Measurements from ENCODE around the gene HEXIM1. TPM values are rescaled to one million over a fixed set of nuclear protein-coding genes. Genes with fewer than 3 reads are reported as not detected.

Gene HEXIM1
- total RNA-seq, 4 donors from 2014 or later = 48.3 to 56.3 (median 53.8) TPM

DNA sequence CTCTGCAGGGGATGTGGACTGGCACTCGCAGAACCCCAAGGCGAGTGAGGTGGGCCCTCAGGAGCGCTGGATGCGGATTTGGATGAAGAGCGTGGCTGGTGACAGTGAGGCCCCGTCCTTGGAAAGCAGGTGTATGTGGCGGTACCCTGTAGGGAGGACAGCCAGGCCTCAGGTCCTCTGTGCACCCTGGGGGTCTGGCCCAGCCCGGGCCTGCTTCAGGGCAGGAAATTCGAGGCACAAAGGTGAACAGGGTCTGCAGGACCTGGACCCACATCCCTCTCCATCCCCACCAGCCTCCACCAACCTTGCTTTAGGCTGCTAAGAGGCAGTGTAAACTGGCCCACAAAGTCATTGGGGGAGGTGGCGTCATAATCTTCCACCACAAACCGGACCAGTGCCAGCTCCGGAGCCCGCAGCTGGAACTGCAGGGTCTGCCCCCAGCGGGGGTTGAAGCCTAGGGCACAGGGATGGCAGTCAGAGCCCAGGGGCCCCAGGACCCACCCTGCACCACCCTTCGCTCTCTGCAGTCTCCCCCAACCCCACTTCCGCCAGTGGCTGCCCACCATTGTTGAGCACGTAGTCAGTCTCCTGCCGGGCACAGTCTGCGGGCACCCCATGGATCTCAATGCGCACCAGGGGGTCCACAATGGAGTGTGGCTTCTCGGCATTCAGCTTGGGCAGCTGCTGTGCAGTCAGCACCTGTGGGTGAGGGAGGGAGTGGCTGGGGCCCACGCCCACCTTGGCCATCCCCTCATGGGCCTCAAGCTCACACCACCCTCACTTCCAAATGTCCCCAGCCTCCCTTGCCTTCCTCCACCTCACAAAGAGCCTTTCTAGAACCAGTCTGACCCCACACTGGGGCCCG is 35.5 kb upstream of the HEXIM1 start:
- H3K9me3 ChIP-seq = no peaks in the 10 kb centered on the region
- H3K27me3 ChIP-seq = no peaks in the 10 kb centered on the region
- TF ChIP-seq EP300 (IDR thresholded peaks at IDR 0.05) (no peak), CTCF (IDR thresholded peaks at IDR 0.05) (no peak), POLR2A (IDR thresholded peaks at IDR 0.05) (no peak), POLR2AphosphoS5 (IDR thresholded peaks at IDR 0.05) (no peak)
- peaks cover 0 to 49% (median 18%) of the 10 kb centered on the region in 3 donors for H3K4me1 ChIP-seq
- H3K27ac ChIP-seq = peak overlapping the region in 3 of 4 donors; percentile 81 to 85 (median 85)
- whole genome bisulfite sequencing, 2 donors (ENCODE audit: low coverage in 1 of 2) = no CpG with 5 or more reads among the region's 23 CpGs
- no peak for ATAC-seq
- H3K4me3 ChIP-seq = no peak overlapping the region
- H3K36me3 ChIP-seq = peaks cover 0 to 76% of the 10 kb centered on the region in 2 donors

DNA sequence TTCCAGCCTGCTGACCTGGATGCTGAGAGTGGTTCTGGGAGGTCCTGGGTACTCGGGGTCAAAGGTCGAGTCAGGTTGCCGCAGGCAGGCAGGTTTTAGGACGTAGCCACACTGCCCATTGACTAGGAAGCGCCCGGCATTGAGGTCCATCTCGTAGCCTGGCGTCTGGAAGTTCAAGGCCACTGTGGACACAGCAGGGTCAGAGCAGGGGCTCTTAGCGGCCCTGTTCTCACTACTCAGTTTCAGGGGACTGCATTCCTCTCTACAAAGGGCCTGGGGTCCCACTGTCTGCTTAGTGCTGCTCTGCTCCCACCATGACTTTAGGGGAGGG is 34.9 kb upstream of the HEXIM1 start:
- no peaks in the 10 kb centered on the region for H3K27me3 ChIP-seq
- no peak overlapping the region for H3K4me3 ChIP-seq
- H3K27ac ChIP-seq = peak overlapping the region in 3 of 4 donors; percentile 35 to 85 (median 81)
- TF ChIP-seq CTCF (IDR thresholded peaks at IDR 0.05) = no peak
- no peak for TF ChIP-seq EP300 (IDR thresholded peaks at IDR 0.05)
- TF ChIP-seq POLR2A (IDR thresholded peaks at IDR 0.05) = no peak
- TF ChIP-seq POLR2AphosphoS5 (IDR thresholded peaks at IDR 0.05) = no peak
- peaks cover 0 to 43% (median 18%) of the 10 kb centered on the region in 3 donors for H3K4me1 ChIP-seq
- H3K9me3 ChIP-seq = no peaks in the 10 kb centered on the region
- 82% methylated on average over 8 of the region's 9 CpGs; no CpG with 5 or more reads in 1 of the 2 donors for WGBS, 2 donors (ENCODE audit: low coverage in 1 of 2)
- no peak for ATAC-seq
- H3K36me3 ChIP-seq = peaks cover 0 to 76% of the 10 kb centered on the region in 2 donors

GRCh38 chr17:45114117-45114932 is 34.0 kb upstream of the HEXIM1 start:
- Histone ChIP-seq H3K27ac (peak overlapping the region in 3 of 4 donors; percentile 35 to 85 (median 81)), H3K4me1 (peaks cover 0 to 33% (median 18%) of the 10 kb centered on the region in 3 donors), H3K36me3 (peaks cover 0 to 76% of the 10 kb centered on the region in 2 donors), H3K4me3 (no peak overlapping the region), H3K27me3 (no peaks in the 10 kb centered on the region), H3K9me3 (no peaks in the 10 kb centered on the region)
- TF ChIP-seq POLR2A (IDR thresholded peaks at IDR 0.05) = no peak
- no peak for TF ChIP-seq POLR2AphosphoS5 (IDR thresholded peaks at IDR 0.05)
- TF ChIP-seq EP300 (IDR thresholded peaks at IDR 0.05) = no peak
- no peak for TF ChIP-seq CTCF (IDR thresholded peaks at IDR 0.05)
- ATAC-seq = no peak
- WGBS, 2 donors (ENCODE audit: low coverage in 1 of 2) = 82 to 88% methylated on average over 4 to 7 of the region's 19 CpGs

DNA sequence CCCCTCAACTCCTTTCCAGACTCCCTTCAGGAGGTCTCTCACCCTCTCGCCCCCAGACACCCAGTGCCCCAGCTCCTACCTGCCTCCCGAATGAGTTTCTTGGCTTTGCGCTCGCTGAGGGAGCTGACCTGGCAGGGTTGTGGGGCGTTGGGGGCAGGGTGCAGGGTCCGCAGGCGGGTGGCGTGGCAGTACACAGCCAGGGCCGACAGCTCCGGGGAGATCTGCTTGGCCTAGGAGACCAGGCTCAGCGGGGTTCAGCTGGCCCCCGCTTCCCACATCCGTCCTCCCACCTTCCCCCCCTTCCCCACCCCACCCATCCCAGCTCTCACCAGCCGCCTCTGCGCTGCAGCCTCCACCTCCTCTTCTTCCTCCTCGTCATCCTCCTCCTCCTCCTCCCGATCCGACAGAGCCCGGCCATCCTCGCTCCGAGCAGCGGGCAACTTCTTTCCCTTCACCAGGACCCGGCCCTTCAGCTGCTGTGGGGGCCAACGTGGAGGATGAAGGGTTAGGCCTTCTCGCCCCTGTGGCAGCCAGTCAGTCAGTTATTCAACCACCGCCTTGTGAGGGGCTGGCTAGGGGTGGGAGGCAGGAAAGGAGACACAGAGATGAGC is 33.2 kb upstream of the HEXIM1 start:
- Histone ChIP-seq H3K36me3 (peaks cover 0 to 82% of the 10 kb centered on the region in 2 donors), H3K27ac (peak overlapping the region in 2 of 4 donors; percentile 81 to 85)
- ATAC-seq = no peak

More for the DNA sequence above, 33.2 kb upstream of the HEXIM1 start:
- 80% methylated on average over 1 of the region's 26 CpGs; no CpG with 5 or more reads in 1 of the 2 donors for WGBS, 2 donors (ENCODE audit: low coverage in 1 of 2)
- H3K9me3 ChIP-seq = no peaks in the 10 kb centered on the region
- no peaks in the 10 kb centered on the region for H3K27me3 ChIP-seq
- H3K4me3 ChIP-seq = no peak overlapping the region
- no peak for TF ChIP-seq POLR2AphosphoS5 (IDR thresholded peaks at IDR 0.05)
- TF ChIP-seq EP300 (IDR thresholded peaks at IDR 0.05) = no peak
- TF ChIP-seq CTCF (IDR thresholded peaks at IDR 0.05) = no peak
- no peak for TF ChIP-seq POLR2A (IDR thresholded peaks at IDR 0.05)
- H3K4me1 ChIP-seq = peaks cover 0 to 25% (median 18%) of the 10 kb centered on the region in 3 donors

Measured in gastroesophageal sphincter (tissue), 4 donors.